GM12874 (cell line): ENCODE measurements around the gene VMP1.

Source experiments
- CTCF ChIP-seq: IDR thresholded peaks from 2 replicates; pipeline ENCODE4 v1.5.1; 2011; ENCODE audit warnings: low read depth, mild to moderate bottlenecking, control low read depth, low read length, moderate library complexity; ENCODE audit not compliant: insufficient read depth

The VMP1 gene

GRCh38 chr17:59761385-59762048, 54.1 kb downstream of the VMP1 start:
- no peak for TF ChIP-seq CTCF

- TF ChIP-seq CTCF = no peak
Observed at GRCh38 chr17:59762049-59762823, 54.8 kb downstream of the VMP1 start.

- no peak for TF ChIP-seq CTCF
Observed at GRCh38 chr17:59762824-59763374, 55.4 kb downstream of the VMP1 start.

GRCh38 chr17:59763861-59764260, 56.4 kb downstream of the VMP1 start:
- no peak for TF ChIP-seq CTCF

GRCh38 chr17:59764292-59764741, 56.9 kb downstream of the VMP1 start:
- TF ChIP-seq CTCF = no peak

GRCh38 chr17:59765038-59765437, 57.6 kb downstream of the VMP1 start:
- no peak for TF ChIP-seq CTCF

- no peak for TF ChIP-seq CTCF
Observed at GRCh38 chr17:59766491-59766890, 59.0 kb downstream of the VMP1 start.
